Heart right ventricle (tissue), 16 donors: Measurements from ENCODE around the gene MAPK8IP2. TPM values are rescaled to one million over a fixed set of nuclear protein-coding genes. Genes with fewer than 3 reads are reported as not detected.

Experiments
- ATAC-seq, 8 donors: fragments of 200-7000 bp; cut with Tn5 transposase; one replicate each; pipeline ENCODE4 v1.9.1; 2020; ENCODE audit warnings: mild to moderate bottlenecking in 8 of 8, moderate library complexity in 8 of 8, moderate number of reproducible peaks in 1 of 8
- DNase-seq, 2 donors: peaks; one replicate each; pipeline ENCODE4 v3.0.0-alpha.2; 2020
- H3K27ac ChIP-seq, 10 donors: fragments of 200-600 bp; sonication (generic) in 2 of 10; one replicate each; pipeline versions ENCODE4 v1.5.0 to v1.8.0; 2020 to 2022; ENCODE audit warnings: mild to moderate bottlenecking in 3 of 10
- H3K27me3 ChIP-seq, 7 donors: fragments of 200-600 bp; one replicate each; pipeline ENCODE4 v1.8.0; 2021 to 2022; ENCODE audit warnings: mild to moderate bottlenecking in 2 of 7
- H3K36me3 ChIP-seq, 9 donors: fragments of 200-600 bp; sonication (generic) in 1 of 9; one replicate each; pipeline versions ENCODE4 v1.5.0 to v1.8.0; 2020 to 2022; ENCODE audit warnings: mild to moderate bottlenecking in 2 of 9
- H3K4me1 ChIP-seq, 9 donors: fragments of 200-600 bp; sonication (generic) in 1 of 9; one replicate each; pipeline versions ENCODE4 v1.5.0 to v1.8.0; 2020 to 2022; ENCODE audit warnings: mild to moderate bottlenecking in 4 of 9
- H3K4me3 ChIP-seq, 10 donors: fragments of 200-600 bp; sonication (generic) in 2 of 10; one replicate each; pipeline versions ENCODE4 v1.5.0 to v1.8.0; 2020 to 2022; ENCODE audit warnings: mild to moderate bottlenecking in 7 of 10, moderate library complexity in 2 of 10
- H3K9me3 ChIP-seq, 11 donors: fragments of 200-600 bp in 10 of 11; sonication (generic) in 2 of 11; one replicate each; pipeline versions ENCODE4 v1.5.0 to v1.8.0; 2013 to 2022; ENCODE audit warnings: mild to moderate bottlenecking in 2 of 11, control low read depth in 1 of 11, moderate library complexity in 1 of 11
- WGBS, 2 donors: extraction: QIAGEN DNeasy Blood & Tissue Kit; methylation state at CpG; one replicate each; pipeline ENCODE4 v1.1.7; 2013; ENCODE audit warnings: inconsistent platforms in 1 of 2; 5-methylcytosine and 5-hydroxymethylcytosine counted together
- intact Hi-C, 10 donors: fragments of 100-400 bp; cut with DNase I; formaldehyde crosslinking; loops; one replicate each; pipeline versions ENCODE4 v1.11.1 to v1.14.2; 2022
- polyA plus RNA-seq, 2 donors: library from polyadenylated mRNA; stranded (reverse); fragments of 200-250 nt; gene quantifications; one replicate each; pipeline ENCODE4 v1.2.3, GENCODE V29; 2013
- total RNA-seq, 10 donors: library from RNA; stranded (reverse); fragmentation: NEBNext Ultra II Directional in 3 of 10; extraction: Animal tissue kit (Norgen Biotek cat#: 25700) in 3 of 10; gene quantifications; one replicate each; pipeline versions ENCODE4 v1.2.1 to v1.2.4, GENCODE V29; 2021 to 2023
- TF ChIP-seq, protein P1 (sequence below), 9 donors: fragments of 200-600 bp; sonication (generic) in 2 of 9; IDR thresholded peaks; one replicate each; pipeline versions ENCODE4 v1.5.0 to v1.8.0; 2021 to 2022; ENCODE audit warnings: antibody characterized with exemption in 9 of 9, mild to moderate bottlenecking in 5 of 9, moderate library complexity in 1 of 9
- donor health status: Arrhythmogenic right ventricular cardiomyopathy.
- donor health status: ischemic (EF 13 %, LVEDD 7.1; RV severe dilation, severe dysfunction).
- donor health status: healthy with polysubstance abuse.
- donor health status: DM: no; HTN: yes; CAD: no.
- donor health status: DM: no; HTN: no; CAD: no.
- donor health status: ischemic (EF 25% LVEDD 6.9; RV normal size, moderate dysfunction).
- donor health status: ischemic (EF 25% LVEDD 5.7; RV mildly dilated, moderate dysfunction).
- donor health status: healthy.
- donor health status: DM: yes; HTN: yes; CAD: no.
- donor health status: Ischemic cardiomyopathy.
- donor health status: ischemic (EF 35%, LVEDD 5.7; RV mildly dilated, moderate dysfunction).
- donor health status: nonischemic (EF 11% LVEDD 7.7; RV severe dilation, severe dysfunction).
- donor health status: DM: yes; HTN: yes; CAD: no.
- donor health status: PGD.
- donor health status: ischemic (EF 29% LVEDD 5.4; RV normal size, mild dysfunction).
- donor health status: nonischemic (EF 23%, LVEDD 6.1; RV moderate dilation, normal function).

The MAPK8IP2 gene
- total and polyA plus RNA-seq, 12 donors, result 0.08 to 0.52 (median 0.27) TPM

DNA sequence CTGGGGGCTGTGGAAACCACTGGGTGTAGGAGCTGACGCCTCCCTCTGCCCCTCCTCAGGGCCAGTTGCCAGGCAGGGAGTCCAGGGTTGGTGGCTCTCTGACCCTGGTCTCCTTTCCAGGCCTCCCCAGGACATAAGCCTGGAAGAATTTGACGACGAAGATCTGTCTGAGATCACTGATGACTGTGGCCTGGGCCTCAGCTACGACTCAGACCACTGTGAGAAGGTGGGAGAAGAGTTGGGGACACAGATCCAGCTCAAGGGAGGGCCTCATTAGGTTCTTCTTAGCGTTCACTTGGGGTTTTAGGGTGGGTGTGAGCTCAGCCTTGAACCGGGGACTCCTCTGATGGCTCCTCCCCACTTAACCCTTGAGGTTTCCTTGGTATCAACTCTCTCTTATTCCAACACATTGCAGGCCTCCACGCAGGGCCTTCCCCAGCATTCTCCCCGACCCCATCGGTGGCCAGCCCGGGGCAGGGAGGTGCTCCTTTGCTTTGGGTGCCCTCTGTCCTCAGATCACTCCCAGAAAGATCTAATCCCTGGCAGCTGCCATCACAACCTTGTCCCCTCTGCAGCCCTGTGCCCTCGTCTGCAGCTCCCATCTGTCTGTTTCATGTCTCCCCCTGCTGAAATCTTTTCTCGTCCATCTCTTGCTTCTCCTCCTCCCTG lies 1.2 kb downstream of the MAPK8IP2 start:
- intact Hi-C loops, result no loop called here
- Histone ChIP-seq H3K27me3 (peaks cover 5 to 85% (median 72%) of the 10 kb centered on the region in 7 donors), H3K27ac (no peak overlapping the region), H3K36me3 (peaks cover 0 to 3% (median 0%) of the 10 kb centered on the region in 9 donors), H3K4me3 (no peak overlapping the region), H3K4me1 (peaks cover 0 to 14% (median 5%) of the 10 kb centered on the region in 9 donors), H3K9me3 (no peaks in the 10 kb centered on the region)
- no peak for DNase-seq
- ATAC-seq, result no peak
- TF ChIP-seq, protein P1, sequence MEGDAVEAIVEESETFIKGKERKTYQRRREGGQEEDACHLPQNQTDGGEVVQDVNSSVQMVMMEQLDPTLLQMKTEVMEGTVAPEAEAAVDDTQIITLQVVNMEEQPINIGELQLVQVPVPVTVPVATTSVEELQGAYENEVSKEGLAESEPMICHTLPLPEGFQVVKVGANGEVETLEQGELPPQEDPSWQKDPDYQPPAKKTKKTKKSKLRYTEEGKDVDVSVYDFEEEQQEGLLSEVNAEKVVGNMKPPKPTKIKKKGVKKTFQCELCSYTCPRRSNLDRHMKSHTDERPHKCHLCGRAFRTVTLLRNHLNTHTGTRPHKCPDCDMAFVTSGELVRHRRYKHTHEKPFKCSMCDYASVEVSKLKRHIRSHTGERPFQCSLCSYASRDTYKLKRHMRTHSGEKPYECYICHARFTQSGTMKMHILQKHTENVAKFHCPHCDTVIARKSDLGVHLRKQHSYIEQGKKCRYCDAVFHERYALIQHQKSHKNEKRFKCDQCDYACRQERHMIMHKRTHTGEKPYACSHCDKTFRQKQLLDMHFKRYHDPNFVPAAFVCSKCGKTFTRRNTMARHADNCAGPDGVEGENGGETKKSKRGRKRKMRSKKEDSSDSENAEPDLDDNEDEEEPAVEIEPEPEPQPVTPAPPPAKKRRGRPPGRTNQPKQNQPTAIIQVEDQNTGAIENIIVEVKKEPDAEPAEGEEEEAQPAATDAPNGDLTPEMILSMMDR (IDR thresholded peaks at IDR 0.05), result no peak
- 54 to 58% methylated on average over 12 of the region's 12 CpGs for WGBS, 2 donors

GRCh38 chr22:50602338-50602700 lies 1.7 kb downstream of the MAPK8IP2 start:
- DNase-seq (no peak), ATAC-seq (no peak)
- TF ChIP-seq, protein P1 (IDR thresholded peaks at IDR 0.05), result no peak
- intact Hi-C loops, result no loop called here
- 25 to 31% methylated on average over 2 of the region's 2 CpGs for WGBS, 2 donors
- H3K4me1 ChIP-seq, result peaks cover 0 to 14% (median 5%) of the 10 kb centered on the region in 9 donors
- no peaks in the 10 kb centered on the region for H3K9me3 ChIP-seq
- peaks cover 5 to 90% (median 76%) of the 10 kb centered on the region in 7 donors for H3K27me3 ChIP-seq
- no peak overlapping the region for H3K4me3 ChIP-seq
- H3K36me3 ChIP-seq, result no peaks in the 10 kb centered on the region
- no peak overlapping the region for H3K27ac ChIP-seq

- no peak overlapping the region for H3K4me3 ChIP-seq
Observed at GRCh38 chr22:50603511-50604255, 3.1 kb downstream of the MAPK8IP2 start.

More at GRCh38 chr22:50603511-50604255, 3.1 kb downstream of the MAPK8IP2 start:
- TF ChIP-seq, protein P1 (IDR thresholded peaks at IDR 0.05), result no peak
- no peak overlapping the region for H3K27ac ChIP-seq
- ATAC-seq, result no peak
- H3K36me3 ChIP-seq, result no peaks in the 10 kb centered on the region
- H3K9me3 ChIP-seq, result no peaks in the 10 kb centered on the region
- 6 to 18% methylated on average over 68 to 70 of the region's 70 CpGs for WGBS, 2 donors
- peaks cover 5 to 86% (median 76%) of the 10 kb centered on the region in 7 donors for H3K27me3 ChIP-seq
- H3K4me1 ChIP-seq, result peaks cover 0 to 14% (median 5%) of the 10 kb centered on the region in 9 donors
- intact Hi-C loops, result no loop called here
- DNase-seq, result no peak
